ENCODE measurements around the gene EAPP.
"Not testable (repeated sequence)": the region's sequence is repeated elsewhere in the genome, so short reads cannot be mapped to it uniquely, and the experiment has no call there.

Gene EAPP

DNA sequence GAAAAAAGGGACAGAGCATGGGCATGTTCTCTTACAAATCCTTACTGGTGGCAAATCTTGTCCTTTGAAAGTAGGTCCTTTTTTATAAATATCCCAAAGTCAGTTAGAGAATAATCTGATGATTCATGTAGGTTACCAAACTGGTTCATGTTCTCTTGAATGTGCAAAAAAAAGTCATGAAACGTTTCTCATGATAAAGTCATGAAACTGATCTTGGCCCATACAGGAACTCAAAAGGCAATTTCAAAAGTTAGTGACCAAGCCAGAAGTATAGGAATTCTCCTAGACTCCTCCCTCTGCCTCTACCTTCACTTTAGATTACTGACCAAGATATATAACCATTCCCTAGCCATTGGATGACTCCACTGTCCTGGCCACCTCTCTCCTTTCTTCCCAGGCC is 50.2 kb downstream of the EAPP start:
- in situ Hi-C loops (cut with MboI; ENCODE audit: low sequenced_read_pairs), result no loop called here

DNA sequence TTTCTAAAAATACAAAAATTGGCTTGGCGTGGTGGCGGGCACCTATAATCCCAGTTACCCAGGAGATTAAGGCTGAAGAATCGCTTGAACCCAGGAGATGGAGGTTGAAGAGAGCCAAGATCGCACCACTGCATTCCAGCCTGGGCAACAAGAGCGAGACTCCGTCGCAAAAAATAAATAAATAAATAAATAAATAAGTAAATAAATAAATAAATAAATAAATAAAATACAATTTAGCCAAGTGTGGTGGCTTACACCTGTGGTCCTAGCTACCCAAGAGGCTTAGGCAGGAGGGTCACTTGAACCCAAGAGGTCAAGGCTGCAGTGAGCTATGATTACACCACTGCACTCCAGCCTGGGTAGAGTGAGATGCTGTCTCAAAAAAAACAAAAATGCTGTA is 51.0 kb downstream of the EAPP start:
- in situ Hi-C loops (cut with MboI; ENCODE audit: low sequenced_read_pairs), result no loop called here

DNA sequence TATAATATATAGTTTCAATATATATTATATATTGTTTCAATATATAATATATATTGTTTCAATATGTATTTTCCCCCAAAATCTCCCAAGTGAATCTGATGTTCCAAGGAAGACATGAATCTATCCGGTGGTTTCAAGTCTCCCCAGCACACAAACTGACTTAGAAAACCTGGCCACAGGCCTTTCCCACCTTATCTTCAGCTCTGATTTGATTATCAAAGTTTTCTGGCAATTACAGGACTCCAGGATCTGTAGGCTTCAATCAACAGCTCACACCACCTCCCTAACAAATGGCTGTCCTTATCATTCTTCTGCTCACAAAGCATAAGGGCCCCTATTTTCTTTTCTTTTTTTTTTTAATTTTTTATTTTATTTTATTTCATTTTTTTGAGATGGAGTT is 54.8 kb downstream of the EAPP start:
- in situ Hi-C loops (cut with MboI; ENCODE audit: low sequenced_read_pairs), result no loop called here

DNA sequence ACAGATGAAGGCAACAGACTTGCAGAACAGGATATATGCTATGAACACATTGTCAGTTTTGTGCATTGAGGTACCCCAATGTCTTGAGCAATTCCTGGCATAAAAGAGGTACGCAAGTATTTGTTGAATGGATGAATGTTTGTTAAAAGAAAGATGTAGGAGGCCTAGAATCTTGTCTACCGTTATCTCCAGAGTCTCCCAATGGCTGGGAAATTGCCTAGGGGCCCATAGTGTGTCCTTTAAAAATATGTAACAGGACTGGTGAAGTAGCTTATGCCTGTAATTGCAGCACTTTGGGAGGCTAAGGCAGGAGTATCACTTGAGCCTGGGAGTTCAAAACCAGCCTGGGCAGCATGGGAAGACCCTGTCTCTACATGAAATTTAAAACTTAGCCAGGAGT is 57.0 kb downstream of the EAPP start:
- in situ Hi-C loops (cut with MboI; ENCODE audit: low sequenced_read_pairs), result no loop called here

DNA sequence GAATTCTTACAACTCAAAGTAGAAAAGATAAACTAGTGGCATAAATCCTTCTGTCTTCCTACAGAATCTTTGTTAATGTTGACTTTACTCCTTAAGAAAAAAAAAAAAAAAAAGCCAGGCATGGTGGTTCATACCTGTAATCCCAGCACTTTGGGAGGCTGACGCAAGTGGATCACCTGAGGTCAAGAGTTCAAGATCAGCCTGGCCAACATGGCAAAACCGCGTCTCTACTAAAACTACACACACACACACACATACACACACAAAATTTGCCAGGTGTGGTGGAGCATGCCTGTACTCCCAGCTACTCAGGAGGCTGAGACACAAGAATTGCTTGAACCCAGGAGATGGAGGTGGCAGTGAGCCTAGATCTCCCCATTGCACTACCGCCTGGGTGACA is 59.8 kb downstream of the EAPP start:
- in situ Hi-C loops (cut with MboI; ENCODE audit: low sequenced_read_pairs), result no loop called here

DNA sequence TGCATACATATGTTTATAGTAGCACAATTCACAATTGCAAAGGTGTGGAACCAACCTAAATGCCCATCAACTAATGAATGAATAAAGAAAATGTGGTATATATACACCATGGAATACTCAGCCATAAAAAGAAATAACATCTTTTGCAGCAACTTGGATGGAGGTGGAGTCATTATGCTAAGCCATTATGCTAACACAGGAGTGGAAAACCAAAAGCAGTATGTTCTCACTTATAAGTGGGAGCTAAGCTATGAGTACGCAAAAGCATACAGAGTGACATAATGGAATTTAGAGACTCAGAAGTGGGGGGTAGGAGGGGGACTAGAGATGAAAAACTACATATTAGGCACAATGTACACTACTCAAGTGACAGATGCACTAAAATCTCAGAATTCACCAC is 61.2 kb downstream of the EAPP start:
- in situ Hi-C loops (cut with MboI; ENCODE audit: low sequenced_read_pairs), result no loop called here

DNA sequence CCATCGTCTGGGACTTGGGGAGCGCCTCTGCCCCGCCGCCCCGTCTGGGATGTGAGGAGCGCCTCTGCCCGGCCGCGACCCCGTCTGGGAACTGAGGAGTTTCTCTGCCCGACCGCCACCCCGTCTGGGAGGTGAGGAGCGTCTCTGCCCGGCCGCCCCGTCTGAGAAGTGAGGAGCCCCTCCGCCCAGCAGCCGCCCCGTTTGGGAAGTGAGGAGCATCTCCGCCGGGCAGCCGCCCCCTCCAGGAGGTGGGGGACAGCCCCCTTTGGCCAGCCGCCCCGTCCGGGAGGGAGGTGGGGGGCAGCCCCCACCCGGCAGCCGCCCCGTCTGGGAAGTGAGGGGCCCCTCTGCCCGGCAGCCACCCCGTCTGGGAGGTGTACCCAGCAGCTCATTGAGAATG is 63.5 kb downstream of the EAPP start:
- in situ Hi-C loops (cut with MboI; ENCODE audit: low sequenced_read_pairs), result not testable (repeated sequence)

DNA sequence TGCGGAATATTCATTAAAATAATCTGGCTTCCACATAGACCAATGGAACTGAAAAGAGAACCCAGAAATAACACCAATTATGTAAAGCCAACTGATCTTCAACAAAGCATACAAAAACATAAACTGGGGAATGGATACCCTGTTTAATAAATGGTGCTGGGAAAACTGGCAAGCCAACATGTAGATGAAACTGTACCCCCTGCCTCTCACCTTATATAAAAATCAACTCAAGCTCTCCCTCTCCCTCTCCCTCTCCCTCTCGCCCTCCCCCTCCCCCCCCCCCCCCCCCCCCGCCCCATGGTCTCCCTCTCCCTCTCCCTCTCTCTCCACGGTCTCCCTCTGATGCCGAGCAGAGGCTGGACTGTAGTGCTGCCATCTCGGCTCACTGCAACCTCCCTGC is 64.3 kb downstream of the EAPP start:
- in situ Hi-C loops (cut with MboI; ENCODE audit: low sequenced_read_pairs), result no loop called here

DNA sequence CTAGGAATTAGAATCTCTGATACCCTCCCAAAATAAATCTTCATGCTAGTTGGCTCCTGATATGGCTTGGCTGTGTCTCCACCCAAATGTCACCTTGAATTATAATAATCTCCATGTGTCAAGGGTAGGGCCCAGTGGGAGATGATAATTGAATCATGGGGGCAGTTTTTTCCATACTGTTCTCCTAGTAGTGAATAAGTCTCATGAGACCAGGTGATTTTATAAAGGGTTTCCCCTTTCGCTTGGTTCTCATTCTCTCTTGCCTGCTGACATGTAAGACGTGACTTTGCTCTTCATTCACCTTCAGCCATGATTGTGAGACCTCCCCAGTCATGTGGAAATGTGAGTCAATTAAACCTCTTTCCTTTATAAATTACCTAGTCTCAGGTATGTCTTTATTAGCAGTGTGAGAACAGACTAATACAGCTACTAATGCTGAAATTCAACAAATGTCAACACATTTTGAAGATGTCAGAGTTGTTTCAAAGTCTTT is 65.3 kb downstream of the EAPP start:
- in situ Hi-C loops (cut with MboI; ENCODE audit: low sequenced_read_pairs), result no loop called here

DNA sequence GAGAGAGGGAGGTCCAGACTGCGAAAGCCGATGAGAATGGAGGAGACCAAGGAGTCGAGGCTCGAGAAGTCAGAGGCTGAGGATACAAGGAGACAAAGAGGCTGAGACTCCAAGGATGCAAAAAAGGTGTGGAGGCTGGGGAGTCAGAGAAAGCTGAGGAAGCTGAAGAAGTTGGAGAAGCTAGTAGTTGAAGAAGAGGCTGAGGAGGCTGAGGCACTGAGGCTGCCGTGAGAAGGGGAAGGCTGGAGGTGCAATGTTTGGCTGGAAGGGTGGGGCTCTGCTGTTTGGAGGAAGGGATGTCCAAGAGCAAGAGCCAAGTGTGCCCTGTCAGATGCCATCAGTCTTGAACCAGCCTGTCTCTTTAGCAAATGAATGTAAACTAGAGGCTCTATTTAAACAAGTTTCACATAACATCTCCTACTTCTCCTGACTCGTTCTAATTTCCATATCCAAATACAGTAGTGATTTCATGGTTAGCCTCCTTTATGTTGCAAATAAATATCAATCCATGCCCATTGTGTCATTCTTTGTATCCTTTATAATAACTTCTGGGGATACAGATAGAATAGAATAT is 66.7 kb downstream of the EAPP start:
- in situ Hi-C loops (cut with MboI; ENCODE audit: low sequenced_read_pairs), result no loop called here

DNA sequence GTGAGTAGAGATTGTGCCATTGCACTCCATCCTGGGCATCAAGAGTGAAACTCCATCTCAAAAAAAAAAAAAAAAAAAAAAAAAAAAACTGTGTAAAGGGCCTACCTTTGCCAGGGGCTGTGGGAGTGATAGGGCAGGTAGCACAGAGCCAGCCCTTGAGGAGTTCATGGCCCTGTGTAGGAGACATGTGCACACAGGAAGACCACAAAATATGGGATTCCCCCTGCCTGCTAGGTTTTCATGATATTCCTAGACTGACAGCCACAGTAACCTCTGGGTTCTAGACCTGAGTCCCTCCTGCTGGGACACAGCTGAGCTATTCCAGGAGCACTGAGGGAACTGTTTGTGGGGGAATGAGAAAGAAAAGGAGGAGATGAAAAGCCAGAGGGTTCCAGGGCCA is 69.2 kb downstream of the EAPP start:
- in situ Hi-C loops (cut with MboI; ENCODE audit: low sequenced_read_pairs), result no loop called here

DNA sequence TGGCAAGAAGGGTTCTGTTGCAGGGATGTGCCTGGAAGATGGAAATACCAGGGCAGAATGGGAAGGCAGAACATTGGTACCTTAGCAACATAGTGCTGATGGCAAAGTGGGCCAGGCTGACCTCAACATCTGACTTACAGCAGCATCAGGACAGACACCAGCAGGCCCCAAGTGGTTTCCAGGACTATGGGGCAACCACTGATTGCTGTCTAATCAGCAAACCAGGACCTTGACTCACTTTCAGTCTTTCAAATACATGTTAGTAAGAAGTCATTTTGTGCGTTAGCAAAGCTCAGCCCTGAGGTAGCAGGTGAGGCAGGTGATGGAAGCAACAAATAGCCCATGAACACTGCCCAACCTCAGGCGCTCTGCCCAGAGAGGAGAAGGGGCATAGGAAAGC is 72.8 kb downstream of the EAPP start:
- in situ Hi-C loops (cut with MboI; ENCODE audit: low sequenced_read_pairs), result no loop called here

Measured in HL-60/S4 treated with retinoic acid at 250 ng/mL for 4 days and 3 days (cell line).